K562 (cell line): Measurements from ENCODE around the gene MFAP2. TPM values are rescaled to one million over a fixed set of nuclear protein-coding genes. Genes with fewer than 3 reads are reported as not detected.

ENCODE experiments used
- ATAC-seq: fragments of 200-7000 bp; cut with Tn5 transposase; 3 replicates; pipeline ENCODE4 v1.9.1; 2020; ENCODE audit warnings: moderate library complexity
- BruUV-seq: library from RNA; stranded (reverse); fragments of 400-500 nt; replicated peaks from 2 replicates; lab custom pipeline; 2021; lab: Mats Ljungman, UMichigan
- CTCF ChIA-PET: fragments of 300-600 bp; formaldehyde crosslinking; extraction: SDS; loops from one replicate; lab custom pipeline; 2021; ENCODE audit warnings: low intra/inter-chr PET ratio; lab: Yijun Ruan, JAX
- POLR2A ChIA-PET: fragments of 300-600, 350-650 bp; sonication (Branson Sonifier 250); formaldehyde crosslinking; extraction: SDS; loops from one replicate; lab custom pipeline; 2021; ENCODE audit warnings: antibody characterized with exemption, inconsistent platforms; lab: Yijun Ruan, JAX
- DNase-seq, 4 experiments: peaks; one replicate each; pipeline versions ENCODE4 v3.0.0 to v3.0.0-alpha.2; 2011 to 2018; ENCODE audit warnings: low spot score in 3 of 4, mixed read lengths in 3 of 4; ENCODE audit errors: extremely low read depth in 1 of 4
- FAIRE-seq: peaks from 2 replicates; lab custom pipeline; 2011; peaks lifted over from hg19 to GRCh38; lab: Jason Lieb, UNC
- H2AFZ ChIP-seq: 2 replicates; pipeline ENCODE4 v1.6.0; 2011; ENCODE audit warnings: low read depth, low read length, control low read depth, inconsistent platforms
- H3K27ac ChIP-seq: fragments of 200-600 bp; 3 replicates; pipeline ENCODE4 v1.8.0; 2011; ENCODE audit warnings: low read depth, mild to moderate bottlenecking, control low read depth, inconsistent platforms, low read length, moderate library complexity, mixed read lengths; ENCODE audit errors: extremely low read depth
- H3K27me3 ChIP-seq, 2 experiments: fragments of 300-600 bp in 1 of 2; 2 replicates in 1 of 2; 3 replicates in 1 of 2; pipeline versions ENCODE4 v1.6.0 to v1.8.0; 2011; ENCODE audit warnings: inconsistent platforms in 2 of 2, low read length in 2 of 2, mild to moderate bottlenecking in 1 of 2, mixed read lengths in 1 of 2, moderate library complexity in 1 of 2; ENCODE audit not compliant: control insufficient read depth in 2 of 2, insufficient read depth in 2 of 2
- H3K36me3 ChIP-seq: fragments of 300-600 bp; 3 replicates; pipeline ENCODE4 v1.8.0; 2011; ENCODE audit warnings: mild to moderate bottlenecking, low read length, inconsistent platforms; ENCODE audit not compliant: control insufficient read depth, insufficient read depth
- H3K4me1 ChIP-seq, 2 experiments: fragments of 200-600 bp in 1 of 2; replicated peaks in 1 of 2; 2 replicates in 1 of 2; 3 replicates in 1 of 2; pipeline versions ENCODE4 v1.5.1 to v1.8.0; 2011; ENCODE audit warnings: inconsistent platforms in 2 of 2, low read length in 2 of 2, mild to moderate bottlenecking in 1 of 2, mixed read lengths in 1 of 2, moderate library complexity in 1 of 2; ENCODE audit not compliant: control insufficient read depth in 2 of 2, insufficient read depth in 2 of 2
- H3K4me2 ChIP-seq: 2 replicates; pipeline ENCODE4 v1.6.1; 2011; ENCODE audit warnings: low read length, control low read depth, inconsistent platforms, mixed read lengths; ENCODE audit not compliant: insufficient read depth
- H3K4me3 ChIP-seq: fragments of 200-600 bp; sonication (generic), shearing (Covaris generic); 2 replicates; pipeline ENCODE4 v1.5.1; 2016; ENCODE audit warnings: control low read depth, inconsistent platforms
- H3K79me2 ChIP-seq: fragments of 200-600 bp; 3 replicates; pipeline ENCODE4 v1.8.0; 2011; ENCODE audit warnings: low read length, inconsistent platforms; ENCODE audit not compliant: control insufficient read depth, insufficient read depth
- H3K9ac ChIP-seq, 2 experiments: 2 replicates each; pipeline versions ENCODE4 v1.6.0 to v1.6.1; 2011; ENCODE audit warnings: low read depth in 2 of 2, low read length in 2 of 2, control low read depth in 1 of 2, inconsistent platforms in 1 of 2, mild to moderate bottlenecking in 1 of 2, mixed read lengths in 1 of 2; ENCODE audit not compliant: insufficient read depth in 1 of 2
- H3K9me1 ChIP-seq: one replicate; pipeline ENCODE4 v1.6.0; 2011; ENCODE audit warnings: inconsistent platforms, mild to moderate bottlenecking, low read length, moderate library complexity; ENCODE audit not compliant: control insufficient read depth, insufficient read depth
- H3K9me3 ChIP-seq: replicated peaks from 2 replicates; pipeline ENCODE4 v1.5.1; 2011; ENCODE audit warnings: low read depth, low read length, inconsistent platforms; ENCODE audit not compliant: control insufficient read depth, insufficient read depth
- H4K20me1 ChIP-seq: replicated peaks from 2 replicates; pipeline ENCODE4 v1.6.1; 2011; ENCODE audit warnings: low read length, inconsistent platforms, mixed read lengths; ENCODE audit not compliant: control insufficient read depth, insufficient read depth
- FOXA3 ChIP-seq, 2 experiments: fragments of 450-650 bp in 1 of 2; sonication (generic) in 1 of 2; formaldehyde crosslinking; IDR thresholded peaks in 1 of 2; conservative IDR thresholded peaks in 1 of 2; 2 replicates each; pipeline versions ENCODE4 v1.4.0 to v1.8.0; 2020 to 2022; ENCODE audit warnings: mild to moderate bottlenecking in 2 of 2, missing genetic modification reagents in 1 of 2
- FOXJ2 ChIP-seq: fragments of 200-800 bp; sonication (Bioruptor generic); IDR thresholded peaks from 2 replicates; pipeline ENCODE4 v1.6.1; 2016; ENCODE audit warnings: missing genetic modification characterization, missing compliant biosample characterization
- FOXO4 ChIP-seq: fragments of 450-650 bp; formaldehyde crosslinking; IDR thresholded peaks from 2 replicates; pipeline ENCODE4 v1.4.0; 2020; ENCODE audit warnings: mild to moderate bottlenecking, moderate library complexity
- MAFG ChIP-seq: fragments of 450-650 bp; conservative IDR thresholded peaks from 2 replicates; pipeline ENCODE4 v1.6.1; 2016; ENCODE audit warnings: missing genetic modification characterization, missing compliant biosample characterization
- MEF2D ChIP-seq: conservative IDR thresholded peaks from 2 replicates; pipeline ENCODE4 v1.6.1; 2016; ENCODE audit warnings: low read depth, missing genetic modification characterization, missing compliant biosample characterization
- NCOA1 ChIP-seq: fragments of 450-650 bp; IDR thresholded peaks from 2 replicates; pipeline ENCODE4 v1.6.1; 2016; ENCODE audit warnings: low read depth
- NCOA4 ChIP-seq: fragments of 450-650 bp; IDR thresholded peaks from 2 replicates; pipeline ENCODE4 v1.6.1; 2018; ENCODE audit warnings: mild to moderate bottlenecking; ENCODE audit not compliant: partially characterized antibody
- PCBP2 ChIP-seq: fragments of 200-400 bp; formaldehyde crosslinking; IDR thresholded peaks from 2 replicates; pipeline ENCODE4 v1.6.1; 2018; ENCODE audit warnings: low read length, low read depth, mild to moderate bottlenecking, moderate library complexity; ENCODE audit not compliant: poor library complexity, severe bottlenecking
- PYGO2 ChIP-seq: fragments of 450-650 bp; IDR thresholded peaks from 2 replicates; pipeline ENCODE4 v1.6.1; 2016; ENCODE audit warnings: mild to moderate bottlenecking, missing genetic modification characterization, moderate library complexity, missing compliant biosample characterization
- RAD51 ChIP-seq: fragments of 450-650 bp; IDR thresholded peaks from 2 replicates; pipeline ENCODE4 v1.7.1; 2016; ENCODE audit warnings: low read depth, mild to moderate bottlenecking, borderline replicate concordance
- STAG1 ChIP-seq: sonication (generic); formaldehyde crosslinking; IDR thresholded peaks from 2 replicates; pipeline ENCODE4 v1.5.0; 2020; ENCODE audit warnings: missing genetic modification reagents, borderline replicate concordance
- ZFP30 ChIP-seq: fragments of 250-450 bp; sonication (Bioruptor Pico); IDR thresholded peaks from 2 replicates; pipeline ENCODE4 v1.8.0; 2022; ENCODE audit warnings: moderate library complexity, mild to moderate bottlenecking, inconsistent platforms, borderline replicate concordance
- ZNF140 ChIP-seq: fragments of 250-450 bp; sonication (Bioruptor Pico); IDR thresholded peaks from 2 replicates; pipeline ENCODE4 v1.8.0; 2021; ENCODE audit warnings: moderate library complexity, mild to moderate bottlenecking, inconsistent platforms
- ZNF146 ChIP-seq: IDR thresholded peaks from one replicate; pipeline ENCODE4 v1.6.1; 2018; ENCODE audit warnings: missing compliant biosample characterization; ENCODE audit not compliant: unreplicated experiment
- ZNF449 ChIP-seq: fragments of 250-450 bp; sonication (Bioruptor Pico); IDR thresholded peaks from 2 replicates; pipeline ENCODE4 v1.8.0; 2022; ENCODE audit warnings: moderate library complexity, mild to moderate bottlenecking, inconsistent platforms
- ZNF512 ChIP-seq: IDR thresholded peaks from 2 replicates; pipeline ENCODE4 v1.6.1; 2016; ENCODE audit warnings: missing genetic modification characterization, missing compliant biosample characterization
- ZNF668 ChIP-seq: fragments of 250-450 bp; sonication (Bioruptor Pico); IDR thresholded peaks from 2 replicates; pipeline ENCODE4 v1.8.0; 2022; ENCODE audit warnings: mild to moderate bottlenecking, inconsistent platforms
- ZNF785 ChIP-seq: fragments of 250-450 bp; sonication (Bioruptor Pico); IDR thresholded peaks from 2 replicates; pipeline ENCODE4 v1.4.0; 2020; ENCODE audit warnings: mild to moderate bottlenecking
- WGBS: fragments of 100-300 bp; shearing (Covaris generic); methylation state at CpG from one replicate; pipeline ENCODE4 v1.1.6; 2016; ENCODE audit warnings: low coverage, mixed read lengths; ENCODE audit not compliant: insufficient coverage; ENCODE audit errors: missing lambda C conversion rate; 5-methylcytosine and 5-hydroxymethylcytosine counted together
- in situ Hi-C: fragments of 300-500 bp; cut with MboI; formaldehyde crosslinking; loops from 4 replicates; pipeline ENCODE4 v1.15.0; 2018; ENCODE audit warnings: inconsistent platforms, mixed read lengths
- intact Hi-C: fragments of 100-400 bp; cut with micrococcal nuclease; formaldehyde crosslinking; loops from 2 replicates; pipeline ENCODE4 v1.14.2; 2022
- polyA plus RNA-seq, 8 experiments: library from polyadenylated mRNA; depleted of rRNA in 4 of 8; stranded (reverse) in 5 of 8; unstranded in 3 of 8; fragments of >200 nt; fragmentation: Nextera tagmentation in 2 of 8; fragmentation: Illumina TruSeq in 1 of 8; extraction: Ambion mirVana in 2 of 8; extraction: Trizol in 1 of 8; gene quantifications; 2 replicates each; pipeline versions ENCODE4 v1.2.1 to v1.2.3, GENCODE V29; 2011 to 2014; ENCODE audit warnings: inconsistent platforms in 1 of 8, missing spikeins in 1 of 8
- total RNA-seq, 7 experiments: library from RNA; depleted of rRNA in 6 of 7; stranded (reverse); fragments of >200 nt in 6 of 7; fragmentation: Illumina TruSeq in 2 of 7; extraction: Trizol in 2 of 7; gene quantifications; 2 replicates each; pipeline versions ENCODE4 v1.2.1 to v1.2.3, GENCODE V29; 2011 to 2021; ENCODE audit warnings: low replicate concordance in 1 of 7

The MFAP2 gene
- total and polyA plus RNA-seq, 9 of the 15 experiments (the other 6 are each of a cell fraction or from before 2014, with no cell fraction given): not detected

GRCh38 chr1:17023573-17023972, 43.2 kb upstream of the MFAP2 start:
- Histone ChIP-seq H4K20me1 (no peaks in the 10 kb centered on the region), H3K4me2 (no peak overlapping the region), H3K9me1 (no peaks in the 10 kb centered on the region), H3K36me3 (peaks cover 98% of the 10 kb centered on the region), H3K27me3 (no peaks in the 10 kb centered on the region), H2AFZ (no peak overlapping the region), H3K4me1 (no peaks in the 10 kb centered on the region), H3K4me3 (no peak overlapping the region), H3K9me3 (no peaks in the 10 kb centered on the region), H3K9ac (no peak overlapping the region), H3K79me2 (no peaks in the 10 kb centered on the region), H3K27ac (no peak overlapping the region)
- 83% methylated on average over 3 of the region's 3 CpGs for WGBS
- BruUV-seq: no TSS peak
- TF ChIP-seq FOXO4 (no peak), ZNF785 (CRISPR knock-in tag) (no peak), NCOA4 (no peak), ZNF140 (CRISPR knock-in tag) (no peak), STAG1 (CRISPR knock-in tag) (no peak), MAFG (no peak), ZNF146 (CRISPR knock-in tag) (no peak), MEF2D (no peak), ZNF668 (CRISPR knock-in tag) (no peak), PCBP2 (no peak), ZNF449 (no peak), NCOA1 (no peak), RAD51 (no peak), ZNF512 (no peak), ZFP30 (no peak), FOXA3 (CRISPR knock-in tag; conservative IDR thresholded peaks at IDR 0.05 in 1 of 2, IDR thresholded peaks at IDR 0.05 in 1 of 2) (no peak), PYGO2 (tag) (no peak), FOXJ2 (tag) (no peak)
- ChIA-PET CTCF (no interaction called here), POLR2A (interaction anchor here (0.6 to 3.3 kb wide), 2 partner anchors 10 to 313 kb away, joined by 3 to 16 read pairs; no protein-coding TSS in a partner anchor)
- in situ Hi-C loops: no loop called here
- intact Hi-C loops: no loop called here
- ATAC-seq (no peak), FAIRE-seq (no peak), DNase-seq (no peak)
